WTC11 (cell line): Measurements from ENCODE around the gene PDCD10.

Source experiments
- CREM ChIP-seq: sonication (generic); formaldehyde crosslinking; IDR thresholded peaks from 2 replicates; pipeline ENCODE4 v1.8.1; 2022; ENCODE audit warnings: mild to moderate bottlenecking, missing genetic modification reagents, moderate library complexity
- CTCF ChIP-seq: fragments of 200-600 bp; IDR thresholded peaks from 2 replicates; pipeline ENCODE4 v1.8.0; 2022; ENCODE audit warnings: antibody characterized with exemption
- HMGXB4 ChIP-seq: sonication (generic); formaldehyde crosslinking; IDR thresholded peaks from 2 replicates; pipeline ENCODE4 v1.8.1; 2023; ENCODE audit warnings: mild to moderate bottlenecking, moderate library complexity, missing genetic modification reagents
- MAX ChIP-seq: sonication (generic); formaldehyde crosslinking; IDR thresholded peaks from 2 replicates; pipeline ENCODE4 v1.8.0; 2022; ENCODE audit warnings: mild to moderate bottlenecking, missing genetic modification reagents
- NFYB ChIP-seq: sonication (generic); formaldehyde crosslinking; conservative IDR thresholded peaks from 2 replicates; pipeline ENCODE4 v1.8.0; 2022; ENCODE audit warnings: low read depth, missing genetic modification reagents
- NR3C1 ChIP-seq: sonication (generic); formaldehyde crosslinking; conservative IDR thresholded peaks from 2 replicates; pipeline ENCODE4 v1.8.1; 2023; ENCODE audit warnings: low read depth, mild to moderate bottlenecking, missing genetic modification reagents
- SMAD3 ChIP-seq: sonication (generic); formaldehyde crosslinking; IDR thresholded peaks from 2 replicates; pipeline ENCODE4 v1.8.0; 2022; ENCODE audit warnings: missing genetic modification reagents, mild to moderate bottlenecking, borderline replicate concordance
- ZNF416 ChIP-seq: fragments of 250-450 bp; sonication (Bioruptor Pico); IDR thresholded peaks from 2 replicates; pipeline ENCODE4 v1.9.0; 2021; ENCODE audit warnings: mild to moderate bottlenecking, inconsistent platforms

- TF ChIP-seq CTCF (no peak), NFYB (CRISPR knock-in tag) (no peak), HMGXB4 (no peak), CREM (CRISPR knock-in tag) (no peak), ZNF416 (CRISPR knock-in tag) (no peak), NR3C1 (CRISPR knock-in tag) (no peak), SMAD3 (CRISPR knock-in tag) (no peak), MAX (no peak)
Observed at GRCh38 chr3:167675848-167676247, 58.8 kb downstream of the PDCD10 start.
